HEK293 (cell line): ENCODE results near the gene VAMP8.

ENCODE experiments used
- HOXC10 ChIP-seq: sonication (generic); formaldehyde crosslinking; IDR thresholded peaks from 2 replicates; pipeline ENCODE4 v1.8.1; 2023; ENCODE audit warnings: mild to moderate bottlenecking, missing genetic modification reagents
- REPIN1 ChIP-seq: fragments of 450-650 bp; formaldehyde crosslinking; IDR thresholded peaks from 2 replicates; pipeline ENCODE4 v1.5.1; 2017; ENCODE audit warnings: missing biosample characterization, missing genetic modification characterization, low read depth
- SCRT2 ChIP-seq: fragments of 450-650 bp; formaldehyde crosslinking; IDR thresholded peaks from 2 replicates; pipeline ENCODE4 v1.5.1; 2016; ENCODE audit warnings: missing biosample characterization, missing genetic modification characterization
- SETDB1 ChIP-seq: IDR thresholded peaks from one replicate; pipeline ENCODE4 v1.6.1; 2017; ENCODE audit warnings: mild to moderate bottlenecking, low read length, moderate library complexity, mixed read lengths; ENCODE audit not compliant: insufficient read length
- TRIM28 ChIP-seq: IDR thresholded peaks from 2 replicates; pipeline ENCODE4 v1.6.1; 2011; ENCODE audit warnings: low read length, control low read depth, borderline replicate concordance
- YY1 ChIP-seq: fragments of 450-650 bp; formaldehyde crosslinking; IDR thresholded peaks from 2 replicates; pipeline ENCODE4 v1.5.1; 2018; ENCODE audit warnings: missing biosample characterization, missing genetic modification characterization
- ZBTB21 ChIP-seq: fragments of 450-650 bp; formaldehyde crosslinking; IDR thresholded peaks from 2 replicates; pipeline ENCODE4 v1.5.1; 2017; ENCODE audit warnings: missing biosample characterization, missing genetic modification characterization
- ZFHX2 ChIP-seq: fragments of 450-650 bp; formaldehyde crosslinking; conservative IDR thresholded peaks from 2 replicates; pipeline ENCODE4 v1.5.1; 2016; ENCODE audit warnings: missing biosample characterization, missing genetic modification characterization
- ZFP3 ChIP-seq: fragments of 450-650 bp; formaldehyde crosslinking; IDR thresholded peaks from 2 replicates; pipeline ENCODE4 v1.5.1; 2016; ENCODE audit warnings: low read depth, missing biosample characterization, missing genetic modification characterization
- ZFP69B ChIP-seq: fragments of 450-650 bp; formaldehyde crosslinking; IDR thresholded peaks from 2 replicates; pipeline ENCODE4 v1.5.1; 2016; ENCODE audit warnings: missing biosample characterization, missing genetic modification characterization
- ZNF19 ChIP-seq: fragments of 450-650 bp; formaldehyde crosslinking; IDR thresholded peaks from 2 replicates; pipeline ENCODE4; 2016; ENCODE audit warnings: missing biosample characterization, missing genetic modification characterization, low read depth
- ZNF274 ChIP-seq, 2 experiments: fragments of 200-500 bp in 1 of 2; fragments of 450-650 bp in 1 of 2; sonication (Bioruptor generic) in 1 of 2; formaldehyde crosslinking in 1 of 2; IDR thresholded peaks; 2 replicates each; pipeline versions ENCODE4 v1.5.1 to v1.6.1; 2014 to 2016; ENCODE audit warnings: borderline replicate concordance in 1 of 2, inconsistent platforms in 1 of 2, low read length in 1 of 2, missing biosample characterization in 1 of 2, missing genetic modification characterization in 1 of 2
- ZNF335 ChIP-seq: fragments of 450-650 bp; formaldehyde crosslinking; conservative IDR thresholded peaks from 2 replicates; pipeline ENCODE4 v1.5.1; 2016; ENCODE audit warnings: missing biosample characterization, missing genetic modification characterization
- ZNF350 ChIP-seq: fragments of 450-650 bp; formaldehyde crosslinking; IDR thresholded peaks from 2 replicates; pipeline ENCODE4 v1.5.0; 2017; ENCODE audit warnings: missing biosample characterization, mild to moderate bottlenecking, missing genetic modification characterization
- ZNF366 ChIP-seq: fragments of 450-650 bp; formaldehyde crosslinking; conservative IDR thresholded peaks from 2 replicates; pipeline ENCODE4 v1.5.1; 2016; ENCODE audit warnings: missing biosample characterization, missing genetic modification characterization
- ZNF404 ChIP-seq: fragments of 450-650 bp; formaldehyde crosslinking; IDR thresholded peaks from 2 replicates; pipeline ENCODE4 v1.5.1; 2017; ENCODE audit warnings: missing biosample characterization, missing genetic modification characterization
- ZNF473 ChIP-seq: fragments of 450-650 bp; formaldehyde crosslinking; IDR thresholded peaks from 2 replicates; pipeline ENCODE4 v1.5.1; 2017; ENCODE audit warnings: missing biosample characterization, missing genetic modification characterization
- ZNF571 ChIP-seq: fragments of 450-650 bp; formaldehyde crosslinking; IDR thresholded peaks from 2 replicates; pipeline ENCODE4 v1.5.0; 2017; ENCODE audit warnings: missing biosample characterization, missing genetic modification characterization
- ZNF585B ChIP-seq: fragments of 450-650 bp; formaldehyde crosslinking; IDR thresholded peaks from 2 replicates; pipeline ENCODE4 v1.5.1; 2016; ENCODE audit warnings: missing biosample characterization, missing genetic modification characterization
- ZNF600 ChIP-seq: fragments of 450-650 bp; formaldehyde crosslinking; IDR thresholded peaks from 2 replicates; pipeline ENCODE4 v1.5.1; 2016; ENCODE audit warnings: missing biosample characterization, missing genetic modification characterization
- ZNF677 ChIP-seq: fragments of 450-650 bp; IDR thresholded peaks from 2 replicates; pipeline ENCODE4 v1.5.0; 2018; ENCODE audit warnings: missing biosample characterization, mild to moderate bottlenecking, missing genetic modification characterization, moderate library complexity
- ZNF707 ChIP-seq: fragments of 450-650 bp; formaldehyde crosslinking; IDR thresholded peaks from 2 replicates; pipeline ENCODE4 v1.5.1; 2016; ENCODE audit warnings: missing biosample characterization, missing genetic modification characterization
- ZNF768 ChIP-seq: fragments of 450-650 bp; formaldehyde crosslinking; IDR thresholded peaks from 2 replicates; pipeline ENCODE4 v1.5.1; 2018; ENCODE audit warnings: missing biosample characterization, mild to moderate bottlenecking, missing genetic modification characterization
- ZSCAN23 ChIP-seq: fragments of 450-650 bp; formaldehyde crosslinking; IDR thresholded peaks from 2 replicates; pipeline ENCODE4 v1.5.1; 2016; ENCODE audit warnings: missing biosample characterization, missing genetic modification characterization
- ZSCAN4 ChIP-seq: fragments of 450-650 bp; formaldehyde crosslinking; IDR thresholded peaks from 2 replicates; pipeline ENCODE4 v1.5.1; 2017; ENCODE audit warnings: missing biosample characterization, missing genetic modification characterization
- TF ChIP-seq, protein P1 (sequence below): fragments of 450-650 bp; formaldehyde crosslinking; IDR thresholded peaks from 2 replicates; pipeline ENCODE4 v1.5.1; 2017; ENCODE audit warnings: missing biosample characterization, missing genetic modification characterization
- TF ChIP-seq, protein P2 (sequence below): fragments of 450-650 bp; formaldehyde crosslinking; IDR thresholded peaks from 2 replicates; pipeline ENCODE4 v1.5.1; 2017; ENCODE audit warnings: missing biosample characterization, missing genetic modification characterization
- TF ChIP-seq, protein P3 (sequence below): fragments of 450-650 bp; formaldehyde crosslinking; IDR thresholded peaks from 2 replicates; pipeline ENCODE4 v1.5.1; 2016; ENCODE audit warnings: missing biosample characterization, missing genetic modification characterization
- TF ChIP-seq, protein P4 (sequence below): fragments of 450-650 bp; formaldehyde crosslinking; conservative IDR thresholded peaks from 2 replicates; pipeline ENCODE4 v1.5.1; 2016; ENCODE audit warnings: low read depth, missing biosample characterization, missing genetic modification characterization

Gene VAMP8

DNA sequence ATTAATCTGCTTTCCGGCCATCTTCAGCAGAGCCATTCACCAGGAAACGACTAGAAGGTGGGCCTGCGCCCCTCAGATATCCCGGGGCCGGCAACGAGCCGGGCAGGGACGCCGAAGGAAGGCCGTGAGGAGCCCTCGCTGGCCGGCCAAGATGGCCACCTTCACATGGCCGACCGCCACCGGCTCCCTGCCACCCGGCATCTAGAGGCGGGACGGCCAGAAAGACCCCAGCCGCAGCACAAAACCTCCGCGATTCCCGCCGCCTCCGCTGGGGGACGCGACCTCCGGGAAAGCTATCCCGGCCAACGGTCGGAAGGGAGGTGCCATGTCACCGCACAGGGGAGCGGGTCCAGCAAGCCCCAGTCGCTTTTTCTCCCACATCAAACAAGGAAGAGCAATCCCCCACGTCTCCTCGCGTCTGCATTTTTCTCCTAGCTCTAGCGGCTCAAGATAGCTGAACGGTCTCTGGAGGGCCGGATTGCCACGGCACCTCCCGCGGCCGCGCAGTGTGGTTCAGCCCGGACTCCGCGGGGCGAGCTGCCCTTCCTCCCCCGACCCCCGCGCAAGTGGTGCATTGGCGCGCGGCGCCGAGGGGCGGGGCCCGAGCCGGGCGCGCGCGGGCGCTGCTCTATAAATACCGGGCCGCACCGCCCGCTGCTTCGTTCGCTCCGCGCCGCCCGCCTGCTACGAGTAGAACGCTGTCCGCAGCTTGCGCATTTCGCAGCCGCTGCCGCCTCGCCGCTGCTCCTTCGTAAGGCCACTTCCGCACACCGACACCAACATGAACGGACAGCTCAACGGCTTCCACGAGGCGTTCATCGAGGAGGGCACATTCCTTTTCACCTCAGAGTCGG is 38.7 kb upstream of the VAMP8 start, which contains the start of gene MAT2A (continued):
- TF ChIP-seq, protein P1, sequence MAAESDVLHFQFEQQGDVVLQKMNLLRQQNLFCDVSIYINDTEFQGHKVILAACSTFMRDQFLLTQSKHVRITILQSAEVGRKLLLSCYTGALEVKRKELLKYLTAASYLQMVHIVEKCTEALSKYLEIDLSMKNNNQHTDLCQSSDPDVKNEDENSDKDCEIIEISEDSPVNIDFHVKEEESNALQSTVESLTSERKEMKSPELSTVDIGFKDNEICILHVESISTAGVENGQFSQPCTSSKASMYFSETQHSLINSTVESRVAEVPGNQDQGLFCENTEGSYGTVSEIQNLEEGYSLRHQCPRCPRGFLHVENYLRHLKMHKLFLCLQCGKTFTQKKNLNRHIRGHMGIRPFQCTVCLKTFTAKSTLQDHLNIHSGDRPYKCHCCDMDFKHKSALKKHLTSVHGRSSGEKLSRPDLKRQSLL: no peak
- no peak for TF ChIP-seq REPIN1 (tag by site-specific recombination)
- peak; percentile 34; the same call in 1 of the 2 replicates for TF ChIP-seq ZBTB21 (tag by site-specific recombination)
- no peak for TF ChIP-seq HOXC10
- no peak for TF ChIP-seq ZNF274 (IDR thresholded peaks at IDR 0.05; ENCODE audit: low read length)
- TF ChIP-seq ZNF274 (tag by site-specific recombination; IDR thresholded peaks at IDR 0.05; ENCODE audit: borderline replicate concordance): no peak
- peak; percentile 34; the same call in 1 of the 2 replicates for TF ChIP-seq TRIM28
- TF ChIP-seq ZNF768 (tag by site-specific recombination): no peak
- TF ChIP-seq ZNF350: no peak
- TF ChIP-seq SETDB1: no peak
- no peak for TF ChIP-seq ZNF707 (tag by site-specific recombination)
- TF ChIP-seq ZNF677: no peak
- no peak for TF ChIP-seq ZNF571 (tag by site-specific recombination)
- no peak for TF ChIP-seq ZNF473 (tag by site-specific recombination)
- TF ChIP-seq ZNF19: no peak
- TF ChIP-seq ZFP69B (tag by site-specific recombination): peak; percentile 45
- no peak for TF ChIP-seq SCRT2
- peak; percentile 59; the same call in 1 of the 2 replicates for TF ChIP-seq ZNF600
- TF ChIP-seq YY1 (tag by site-specific recombination): peak; percentile 88
- no peak for TF ChIP-seq ZSCAN4 (tag by site-specific recombination)
- 0 out of 2 replicates have a peak, but pooled peaks have one; percentile 19 for TF ChIP-seq ZNF366 (tag by site-specific recombination)
- TF ChIP-seq ZNF404 (tag by site-specific recombination): no peak
- no peak for TF ChIP-seq ZSCAN23
- TF ChIP-seq, protein P2, sequence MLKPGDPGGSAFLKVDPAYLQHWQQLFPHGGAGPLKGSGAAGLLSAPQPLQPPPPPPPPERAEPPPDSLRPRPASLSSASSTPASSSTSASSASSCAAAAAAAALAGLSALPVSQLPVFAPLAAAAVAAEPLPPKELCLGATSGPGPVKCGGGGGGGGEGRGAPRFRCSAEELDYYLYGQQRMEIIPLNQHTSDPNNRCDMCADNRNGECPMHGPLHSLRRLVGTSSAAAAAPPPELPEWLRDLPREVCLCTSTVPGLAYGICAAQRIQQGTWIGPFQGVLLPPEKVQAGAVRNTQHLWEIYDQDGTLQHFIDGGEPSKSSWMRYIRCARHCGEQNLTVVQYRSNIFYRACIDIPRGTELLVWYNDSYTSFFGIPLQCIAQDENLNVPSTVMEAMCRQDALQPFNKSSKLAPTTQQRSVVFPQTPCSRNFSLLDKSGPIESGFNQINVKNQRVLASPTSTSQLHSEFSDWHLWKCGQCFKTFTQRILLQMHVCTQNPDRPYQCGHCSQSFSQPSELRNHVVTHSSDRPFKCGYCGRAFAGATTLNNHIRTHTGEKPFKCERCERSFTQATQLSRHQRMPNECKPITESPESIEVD (tag by site-specific recombination): no peak
- TF ChIP-seq, protein P3, sequence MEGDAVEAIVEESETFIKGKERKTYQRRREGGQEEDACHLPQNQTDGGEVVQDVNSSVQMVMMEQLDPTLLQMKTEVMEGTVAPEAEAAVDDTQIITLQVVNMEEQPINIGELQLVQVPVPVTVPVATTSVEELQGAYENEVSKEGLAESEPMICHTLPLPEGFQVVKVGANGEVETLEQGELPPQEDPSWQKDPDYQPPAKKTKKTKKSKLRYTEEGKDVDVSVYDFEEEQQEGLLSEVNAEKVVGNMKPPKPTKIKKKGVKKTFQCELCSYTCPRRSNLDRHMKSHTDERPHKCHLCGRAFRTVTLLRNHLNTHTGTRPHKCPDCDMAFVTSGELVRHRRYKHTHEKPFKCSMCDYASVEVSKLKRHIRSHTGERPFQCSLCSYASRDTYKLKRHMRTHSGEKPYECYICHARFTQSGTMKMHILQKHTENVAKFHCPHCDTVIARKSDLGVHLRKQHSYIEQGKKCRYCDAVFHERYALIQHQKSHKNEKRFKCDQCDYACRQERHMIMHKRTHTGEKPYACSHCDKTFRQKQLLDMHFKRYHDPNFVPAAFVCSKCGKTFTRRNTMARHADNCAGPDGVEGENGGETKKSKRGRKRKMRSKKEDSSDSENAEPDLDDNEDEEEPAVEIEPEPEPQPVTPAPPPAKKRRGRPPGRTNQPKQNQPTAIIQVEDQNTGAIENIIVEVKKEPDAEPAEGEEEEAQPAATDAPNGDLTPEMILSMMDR (tag by site-specific recombination): peak; percentile 96
- peak; percentile 68 for TF ChIP-seq ZNF335 (tag by site-specific recombination)
- TF ChIP-seq ZNF585B: no peak
- TF ChIP-seq ZFP3 (tag by site-specific recombination): no peak
- TF ChIP-seq ZFHX2 (tag by site-specific recombination): peak; percentile 35
- TF ChIP-seq, protein P4, sequence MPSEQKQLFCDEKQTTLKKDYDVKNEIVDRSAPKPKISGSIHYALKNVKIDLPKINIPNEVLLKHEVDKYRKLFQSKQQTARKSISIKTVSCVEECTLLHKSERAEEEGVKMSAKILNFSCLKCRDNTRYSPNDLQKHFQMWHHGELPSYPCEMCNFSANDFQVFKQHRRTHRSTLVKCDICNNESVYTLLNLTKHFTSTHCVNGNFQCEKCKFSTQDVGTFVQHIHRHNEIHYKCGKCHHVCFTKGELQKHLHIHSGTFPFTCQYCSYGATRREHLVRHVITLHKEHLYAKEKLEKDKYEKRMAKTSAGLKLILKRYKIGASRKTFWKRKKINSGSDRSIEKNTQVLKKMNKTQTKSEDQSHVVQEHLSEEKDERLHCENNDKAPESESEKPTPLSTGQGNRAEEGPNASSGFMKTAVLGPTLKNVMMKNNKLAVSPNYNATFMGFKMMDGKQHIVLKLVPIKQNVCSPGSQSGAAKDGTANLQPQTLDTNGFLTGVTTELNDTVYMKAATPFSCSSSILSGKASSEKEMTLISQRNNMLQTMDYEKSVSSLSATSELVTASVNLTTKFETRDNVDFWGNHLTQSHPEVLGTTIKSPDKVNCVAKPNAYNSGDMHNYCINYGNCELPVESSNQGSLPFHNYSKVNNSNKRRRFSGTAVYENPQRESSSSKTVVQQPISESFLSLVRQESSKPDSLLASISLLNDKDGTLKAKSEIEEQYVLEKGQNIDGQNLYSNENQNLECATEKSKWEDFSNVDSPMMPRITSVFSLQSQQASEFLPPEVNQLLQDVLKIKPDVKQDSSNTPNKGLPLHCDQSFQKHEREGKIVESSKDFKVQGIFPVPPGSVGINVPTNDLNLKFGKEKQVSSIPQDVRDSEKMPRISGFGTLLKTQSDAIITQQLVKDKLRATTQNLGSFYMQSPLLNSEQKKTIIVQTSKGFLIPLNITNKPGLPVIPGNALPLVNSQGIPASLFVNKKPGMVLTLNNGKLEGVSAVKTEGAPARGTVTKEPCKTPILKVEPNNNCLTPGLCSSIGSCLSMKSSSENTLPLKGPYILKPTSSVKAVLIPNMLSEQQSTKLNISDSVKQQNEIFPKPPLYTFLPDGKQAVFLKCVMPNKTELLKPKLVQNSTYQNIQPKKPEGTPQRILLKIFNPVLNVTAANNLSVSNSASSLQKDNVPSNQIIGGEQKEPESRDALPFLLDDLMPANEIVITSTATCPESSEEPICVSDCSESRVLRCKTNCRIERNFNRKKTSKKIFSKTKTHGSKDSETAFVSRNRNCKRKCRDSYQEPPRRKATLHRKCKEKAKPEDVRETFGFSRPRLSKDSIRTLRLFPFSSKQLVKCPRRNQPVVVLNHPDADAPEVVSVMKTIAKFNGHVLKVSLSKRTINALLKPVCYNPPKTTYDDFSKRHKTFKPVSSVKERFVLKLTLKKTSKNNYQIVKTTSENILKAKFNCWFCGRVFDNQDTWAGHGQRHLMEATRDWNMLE (tag by site-specific recombination): no peak
